HL-60 (cell line): Measurements from ENCODE around the gene CYP24A1.

Source experiments
- TF ChIP-seq, protein P1 (sequence below): IDR thresholded peaks from 2 replicates; pipeline ENCODE4 v1.6.1; 2012; ENCODE audit warnings: low read depth; ENCODE audit not compliant: insufficient replicate concordance
- TF ChIP-seq, protein P2 (sequence below): IDR thresholded peaks from one replicate; pipeline ENCODE4 v1.5.1; 2011; ENCODE audit warnings: low read length, control low read depth, inconsistent platforms; ENCODE audit not compliant: insufficient read depth

DNA sequence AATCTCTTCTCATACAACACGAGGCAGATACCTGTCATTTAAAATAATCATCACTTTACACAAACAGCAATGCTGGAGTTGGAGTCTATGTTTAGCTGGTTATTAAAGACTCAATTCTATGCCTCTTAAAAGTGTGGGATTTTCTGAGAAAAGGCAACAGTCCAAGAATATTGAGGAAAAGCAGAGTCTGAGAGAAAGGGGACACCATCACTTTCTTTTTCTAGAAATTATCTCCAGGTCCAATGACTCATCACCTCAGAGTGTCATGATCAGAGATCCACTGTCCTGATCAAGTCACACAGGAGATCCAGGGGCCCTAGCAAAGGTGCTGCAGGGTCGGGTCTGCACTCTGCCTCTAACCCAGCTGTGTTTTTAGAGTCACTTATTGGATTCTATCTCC lies 8.0 kb downstream of the CYP24A1 start:
- TF ChIP-seq, protein P1, sequence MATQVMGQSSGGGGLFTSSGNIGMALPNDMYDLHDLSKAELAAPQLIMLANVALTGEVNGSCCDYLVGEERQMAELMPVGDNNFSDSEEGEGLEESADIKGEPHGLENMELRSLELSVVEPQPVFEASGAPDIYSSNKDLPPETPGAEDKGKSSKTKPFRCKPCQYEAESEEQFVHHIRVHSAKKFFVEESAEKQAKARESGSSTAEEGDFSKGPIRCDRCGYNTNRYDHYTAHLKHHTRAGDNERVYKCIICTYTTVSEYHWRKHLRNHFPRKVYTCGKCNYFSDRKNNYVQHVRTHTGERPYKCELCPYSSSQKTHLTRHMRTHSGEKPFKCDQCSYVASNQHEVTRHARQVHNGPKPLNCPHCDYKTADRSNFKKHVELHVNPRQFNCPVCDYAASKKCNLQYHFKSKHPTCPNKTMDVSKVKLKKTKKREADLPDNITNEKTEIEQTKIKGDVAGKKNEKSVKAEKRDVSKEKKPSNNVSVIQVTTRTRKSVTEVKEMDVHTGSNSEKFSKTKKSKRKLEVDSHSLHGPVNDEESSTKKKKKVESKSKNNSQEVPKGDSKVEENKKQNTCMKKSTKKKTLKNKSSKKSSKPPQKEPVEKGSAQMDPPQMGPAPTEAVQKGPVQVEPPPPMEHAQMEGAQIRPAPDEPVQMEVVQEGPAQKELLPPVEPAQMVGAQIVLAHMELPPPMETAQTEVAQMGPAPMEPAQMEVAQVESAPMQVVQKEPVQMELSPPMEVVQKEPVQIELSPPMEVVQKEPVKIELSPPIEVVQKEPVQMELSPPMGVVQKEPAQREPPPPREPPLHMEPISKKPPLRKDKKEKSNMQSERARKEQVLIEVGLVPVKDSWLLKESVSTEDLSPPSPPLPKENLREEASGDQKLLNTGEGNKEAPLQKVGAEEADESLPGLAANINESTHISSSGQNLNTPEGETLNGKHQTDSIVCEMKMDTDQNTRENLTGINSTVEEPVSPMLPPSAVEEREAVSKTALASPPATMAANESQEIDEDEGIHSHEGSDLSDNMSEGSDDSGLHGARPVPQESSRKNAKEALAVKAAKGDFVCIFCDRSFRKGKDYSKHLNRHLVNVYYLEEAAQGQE = no peak
- TF ChIP-seq, protein P2, sequence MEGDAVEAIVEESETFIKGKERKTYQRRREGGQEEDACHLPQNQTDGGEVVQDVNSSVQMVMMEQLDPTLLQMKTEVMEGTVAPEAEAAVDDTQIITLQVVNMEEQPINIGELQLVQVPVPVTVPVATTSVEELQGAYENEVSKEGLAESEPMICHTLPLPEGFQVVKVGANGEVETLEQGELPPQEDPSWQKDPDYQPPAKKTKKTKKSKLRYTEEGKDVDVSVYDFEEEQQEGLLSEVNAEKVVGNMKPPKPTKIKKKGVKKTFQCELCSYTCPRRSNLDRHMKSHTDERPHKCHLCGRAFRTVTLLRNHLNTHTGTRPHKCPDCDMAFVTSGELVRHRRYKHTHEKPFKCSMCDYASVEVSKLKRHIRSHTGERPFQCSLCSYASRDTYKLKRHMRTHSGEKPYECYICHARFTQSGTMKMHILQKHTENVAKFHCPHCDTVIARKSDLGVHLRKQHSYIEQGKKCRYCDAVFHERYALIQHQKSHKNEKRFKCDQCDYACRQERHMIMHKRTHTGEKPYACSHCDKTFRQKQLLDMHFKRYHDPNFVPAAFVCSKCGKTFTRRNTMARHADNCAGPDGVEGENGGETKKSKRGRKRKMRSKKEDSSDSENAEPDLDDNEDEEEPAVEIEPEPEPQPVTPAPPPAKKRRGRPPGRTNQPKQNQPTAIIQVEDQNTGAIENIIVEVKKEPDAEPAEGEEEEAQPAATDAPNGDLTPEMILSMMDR = no peak
